Thyroid gland (tissue), 4 donors: ENCODE data around the gene APBB2. TPM values are rescaled to one million over a fixed set of nuclear protein-coding genes. Genes with fewer than 3 reads are reported as not detected.
A peak's percentile ranks its signal among the peaks of the same experiment; 100 is the strongest.

Source experiments
- DNase-seq, 2 donors: peaks; one replicate each; pipeline ENCODE4 v3.0.0-alpha.2; 2019
- H3K27ac ChIP-seq, 3 donors: fragments of 200-600 bp; sonication (generic); 1 replicate in 2 of 3; 2 replicates in 1 of 3; pipeline ENCODE4 v1.5.1; 2016 to 2019; ENCODE audit warnings: mild to moderate bottlenecking in 1 of 3, moderate library complexity in 1 of 3
- H3K27me3 ChIP-seq: fragments of 200-600 bp; sonication (generic); one replicate; pipeline ENCODE4 v1.5.1; 2019
- H3K36me3 ChIP-seq, 2 donors: fragments of 200-600 bp; sonication (generic); one replicate each; pipeline ENCODE4 v1.5.1; 2016 to 2019
- H3K4me1 ChIP-seq, 2 donors: fragments of 200-600 bp; sonication (generic); one replicate each; pipeline ENCODE4 v1.5.1; 2017 to 2019
- H3K4me3 ChIP-seq, 3 donors: fragments of 200-600 bp; sonication (generic); replicated peaks in 1 of 3; 1 replicate in 2 of 3; 2 replicates in 1 of 3; pipeline ENCODE4 v1.5.1; 2016; ENCODE audit warnings: mild to moderate bottlenecking in 1 of 3
- H3K9me3 ChIP-seq: fragments of 200-600 bp; sonication (generic); one replicate; pipeline ENCODE4 v1.5.1; 2017
- POLR2A ChIP-seq, 2 donors: fragments of 450-650 bp; IDR thresholded peaks; one replicate each; pipeline ENCODE4 v1.6.1; 2017; ENCODE audit warnings: antibody characterized with exemption in 2 of 2, mild to moderate bottlenecking in 2 of 2, moderate library complexity in 1 of 2
- WGBS, 2 donors: methylation state at CpG; one replicate each; pipeline ENCODE4 v1.1.5; 2017; 5-methylcytosine and 5-hydroxymethylcytosine counted together
- intact Hi-C: fragments of 100-400 bp; cut with DNase I; formaldehyde crosslinking; loops from one replicate; pipeline ENCODE4 v1.15.1; 2023
- total RNA-seq, 4 donors: library from RNA; depleted of rRNA; stranded (reverse); fragments of >200 nt; gene quantifications; one replicate each; pipeline ENCODE4 v1.2.3, GENCODE V29; 2016
- TF ChIP-seq, protein P1 (sequence below), 6 experiments: fragments of 200-600 bp in 3 of 6; fragments of 450-650 bp in 3 of 6; sonication (generic) in 3 of 6; IDR thresholded peaks; one replicate each; pipeline ENCODE4 v1.5.1; 2016 to 2019; ENCODE audit warnings: antibody characterized with exemption in 6 of 6, mild to moderate bottlenecking in 2 of 6, inconsistent platforms in 1 of 6, moderate library complexity in 1 of 6

APBB2 gene
- total RNA-seq, 4 donors from 2014 or later = 174 to 253 (median 199) TPM

DNA sequence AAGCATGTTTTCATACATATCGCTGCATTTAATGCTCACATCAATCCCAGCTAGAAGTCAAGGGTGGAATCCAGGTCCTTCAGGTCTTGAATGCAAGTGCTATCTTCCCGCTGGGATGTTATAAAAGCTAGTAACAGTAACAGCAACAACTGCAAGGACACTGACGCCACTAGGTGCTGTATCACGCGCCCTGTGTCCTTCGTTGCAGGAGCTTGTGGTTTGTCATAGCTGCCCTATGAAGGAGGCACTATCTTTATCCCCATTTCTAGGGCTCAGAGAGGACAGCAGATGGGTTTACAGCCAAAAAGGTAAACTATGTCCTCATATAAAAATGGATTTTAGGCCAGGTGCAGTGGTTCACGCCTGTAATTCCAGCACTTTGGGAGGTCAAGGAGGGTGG, 261.7 kb downstream of the APBB2 start:
- Histone ChIP-seq H3K9me3 (no peaks in the 10 kb centered on the region), H3K27ac (no peak overlapping the region), H3K4me3 (no peak overlapping the region), H3K4me1 (peaks cover 17 to 27% of the 10 kb centered on the region in 2 donors), H3K36me3 (no peaks in the 10 kb centered on the region), H3K27me3 (no peaks in the 10 kb centered on the region)
- WGBS, 2 donors = 93 to 96% methylated on average over 7 of the region's 7 CpGs
- intact Hi-C loops = no loop called here
- TF ChIP-seq, protein P1, sequence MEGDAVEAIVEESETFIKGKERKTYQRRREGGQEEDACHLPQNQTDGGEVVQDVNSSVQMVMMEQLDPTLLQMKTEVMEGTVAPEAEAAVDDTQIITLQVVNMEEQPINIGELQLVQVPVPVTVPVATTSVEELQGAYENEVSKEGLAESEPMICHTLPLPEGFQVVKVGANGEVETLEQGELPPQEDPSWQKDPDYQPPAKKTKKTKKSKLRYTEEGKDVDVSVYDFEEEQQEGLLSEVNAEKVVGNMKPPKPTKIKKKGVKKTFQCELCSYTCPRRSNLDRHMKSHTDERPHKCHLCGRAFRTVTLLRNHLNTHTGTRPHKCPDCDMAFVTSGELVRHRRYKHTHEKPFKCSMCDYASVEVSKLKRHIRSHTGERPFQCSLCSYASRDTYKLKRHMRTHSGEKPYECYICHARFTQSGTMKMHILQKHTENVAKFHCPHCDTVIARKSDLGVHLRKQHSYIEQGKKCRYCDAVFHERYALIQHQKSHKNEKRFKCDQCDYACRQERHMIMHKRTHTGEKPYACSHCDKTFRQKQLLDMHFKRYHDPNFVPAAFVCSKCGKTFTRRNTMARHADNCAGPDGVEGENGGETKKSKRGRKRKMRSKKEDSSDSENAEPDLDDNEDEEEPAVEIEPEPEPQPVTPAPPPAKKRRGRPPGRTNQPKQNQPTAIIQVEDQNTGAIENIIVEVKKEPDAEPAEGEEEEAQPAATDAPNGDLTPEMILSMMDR (IDR thresholded peaks at IDR 0.05) = no peak
- TF ChIP-seq POLR2A (IDR thresholded peaks at IDR 0.05) = no peak
- DNase-seq = no peak

DNA sequence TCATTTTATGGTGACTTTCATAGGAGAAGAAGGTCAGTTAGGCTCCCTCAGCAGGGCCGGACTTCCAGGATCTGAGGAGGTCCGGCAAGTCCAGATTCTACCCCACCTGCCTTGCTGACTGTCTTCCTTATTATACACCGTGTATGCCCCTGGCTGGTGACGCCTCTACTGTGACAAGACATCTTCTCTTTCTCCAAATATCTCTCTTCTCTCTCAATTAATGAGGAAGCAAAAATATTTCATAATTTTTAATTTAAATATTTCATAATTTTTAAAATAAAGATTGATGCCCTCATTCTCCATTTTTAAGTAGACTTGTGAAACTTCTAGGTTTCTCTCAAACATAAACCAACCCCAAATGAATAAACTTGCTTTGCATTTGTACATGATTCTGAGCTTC, 262.1 kb downstream of the APBB2 start:
- intact Hi-C loops = no loop called here
- WGBS, 2 donors = 96 to 97% methylated on average over 4 of the region's 4 CpGs

DNA sequence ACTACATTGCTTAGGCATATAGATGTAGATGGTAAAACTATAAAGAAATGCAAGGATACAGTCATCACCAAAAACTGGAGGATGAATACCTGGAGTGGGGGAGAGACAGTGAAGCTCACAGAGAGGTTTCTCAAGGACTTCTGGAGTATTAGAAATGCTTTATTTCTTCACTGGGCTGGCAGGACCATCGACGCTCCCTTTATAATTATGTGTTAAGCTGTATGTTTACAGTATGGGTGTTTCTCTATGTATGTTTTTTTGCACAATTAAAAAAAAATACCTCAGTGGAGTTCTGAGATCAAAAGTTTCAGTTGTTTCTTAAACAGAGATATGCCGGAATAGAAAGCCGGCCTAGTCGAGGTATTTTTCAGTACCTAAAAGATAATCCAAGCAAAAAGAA, 263.3 kb downstream of the APBB2 start:
- Histone ChIP-seq H3K27ac (no peak overlapping the region), H3K27me3 (no peaks in the 10 kb centered on the region), H3K36me3 (no peaks in the 10 kb centered on the region), H3K4me1 (peaks cover 17 to 29% of the 10 kb centered on the region in 2 donors), H3K9me3 (no peaks in the 10 kb centered on the region), H3K4me3 (no peak overlapping the region)
- DNase-seq = no peak
- intact Hi-C loops = no loop called here
- TF ChIP-seq, protein P1 (IDR thresholded peaks at IDR 0.05) = no peak
- TF ChIP-seq POLR2A (IDR thresholded peaks at IDR 0.05) = no peak
- WGBS, 2 donors = 95 to 96% methylated on average over 5 of the region's 5 CpGs

More for the DNA sequence above, 262.1 kb downstream of the APBB2 start:
- DNase-seq = no peak
- TF ChIP-seq POLR2A (IDR thresholded peaks at IDR 0.05) = no peak
- TF ChIP-seq, protein P1 (IDR thresholded peaks at IDR 0.05) = no peak
- Histone ChIP-seq H3K4me3 (no peak overlapping the region), H3K27ac (no peak overlapping the region), H3K27me3 (no peaks in the 10 kb centered on the region), H3K4me1 (peaks cover 17 to 32% of the 10 kb centered on the region in 2 donors), H3K36me3 (no peaks in the 10 kb centered on the region), H3K9me3 (no peaks in the 10 kb centered on the region)

DNA sequence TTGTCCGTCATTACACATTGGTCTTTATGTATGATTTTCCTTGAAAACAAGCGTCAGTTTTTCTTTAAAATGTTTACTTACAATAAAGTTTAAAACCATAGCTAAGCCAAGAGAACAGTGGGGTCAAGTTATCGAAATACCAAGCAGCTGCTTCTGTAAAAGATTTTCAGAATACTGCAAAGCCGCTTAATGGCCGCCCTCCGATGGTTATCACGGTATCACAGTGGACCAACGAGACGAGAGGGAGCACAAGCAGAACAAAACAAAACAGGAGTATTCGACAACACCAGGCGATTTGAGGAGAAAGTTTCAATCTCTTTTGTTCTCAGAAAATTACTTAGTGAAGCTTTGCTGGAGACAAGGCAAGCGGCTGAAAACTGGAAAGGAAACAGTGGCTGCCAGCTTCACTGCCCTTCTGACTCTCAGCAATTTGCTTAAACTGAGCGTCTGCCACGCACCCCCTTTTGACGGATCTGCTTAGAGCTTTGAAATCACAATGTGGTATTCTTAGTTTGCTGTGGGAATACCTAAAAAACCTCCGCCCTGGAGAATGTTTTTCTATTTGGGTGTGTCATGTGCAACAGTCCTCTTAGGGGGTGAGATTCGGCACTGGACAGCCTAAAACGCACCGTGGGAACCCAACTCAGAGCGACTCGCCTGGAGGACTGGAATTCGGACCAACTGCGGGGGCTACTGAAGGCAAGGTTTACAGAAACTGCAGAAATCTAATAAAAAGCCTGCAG, 264.8 kb downstream of the APBB2 start:
- H3K4me3 ChIP-seq = no peak overlapping the region
- peaks cover 0 to 1% of the 10 kb centered on the region in 2 donors for H3K36me3 ChIP-seq
- intact Hi-C loops = no loop called here
- peaks cover 16 to 27% of the 10 kb centered on the region in 2 donors for H3K4me1 ChIP-seq
- no peaks in the 10 kb centered on the region for H3K9me3 ChIP-seq
- 84 to 86% methylated on average over 23 of the region's 23 CpGs for WGBS, 2 donors
- DNase-seq = no peak
- H3K27ac ChIP-seq = no peak overlapping the region
- no peaks in the 10 kb centered on the region for H3K27me3 ChIP-seq
- TF ChIP-seq, protein P1 (IDR thresholded peaks at IDR 0.05) = no peak

DNA sequence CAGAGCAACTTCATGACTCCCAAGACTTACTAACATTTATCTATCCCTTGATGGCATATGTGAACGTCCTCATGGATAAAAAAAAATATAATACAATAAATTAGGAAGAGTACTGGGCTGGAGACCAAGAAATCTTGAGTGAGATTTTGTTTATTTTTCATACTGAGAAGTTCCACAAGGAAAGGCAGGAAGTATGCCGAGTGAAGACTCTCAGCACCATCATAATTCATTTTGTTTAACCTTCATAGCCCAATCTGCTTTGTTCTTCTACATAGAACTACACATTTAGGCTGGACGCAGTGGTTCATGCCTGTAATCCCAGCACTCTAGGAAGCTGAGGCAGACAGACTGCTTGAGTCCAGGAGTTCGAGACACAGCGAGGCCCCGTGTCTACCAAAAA, 266.3 kb downstream of the APBB2 start:
- TF ChIP-seq POLR2A (IDR thresholded peaks at IDR 0.05) = no peak
- WGBS, 2 donors = 62 to 63% methylated on average over 6 of the region's 6 CpGs
- H3K27ac ChIP-seq = peak overlapping the region in 1 of 3 donors; percentile 54

More for the DNA sequence above, 266.3 kb downstream of the APBB2 start:
- Histone ChIP-seq H3K4me3 (no peak overlapping the region), H3K4me1 (peaks cover 6 to 14% of the 10 kb centered on the region in 2 donors), H3K27me3 (no peaks in the 10 kb centered on the region), H3K36me3 (peaks cover 0 to 5% of the 10 kb centered on the region in 2 donors), H3K9me3 (no peaks in the 10 kb centered on the region)
- no peak for DNase-seq
- intact Hi-C loops = no loop called here
